Esophagus (tissue), 2 donors: Measurements from ENCODE around the gene P2RX6. TPM values are rescaled to one million over a fixed set of nuclear protein-coding genes. Genes with fewer than 3 reads are reported as not detected.

Experiments
- H3K27ac ChIP-seq, 2 donors: one replicate each; pipeline ENCODE4 v1.5.1; 2013; ENCODE audit warnings: low read depth in 2 of 2, mild to moderate bottlenecking in 2 of 2, inconsistent platforms in 1 of 2, low read length in 1 of 2, moderate library complexity in 1 of 2
- H3K27me3 ChIP-seq, 2 donors: one replicate each; pipeline ENCODE4 v1.6.1; 2013; ENCODE audit warnings: low read length in 2 of 2, control low read depth in 1 of 2, mild to moderate bottlenecking in 1 of 2; ENCODE audit not compliant: insufficient read depth in 2 of 2, control insufficient read depth in 1 of 2
- H3K36me3 ChIP-seq, 2 donors: one replicate each; pipeline ENCODE4 v1.6.1; 2013; ENCODE audit warnings: low read length in 1 of 2; ENCODE audit not compliant: control insufficient read depth in 2 of 2, insufficient read depth in 2 of 2
- H3K4me1 ChIP-seq, 2 donors: one replicate each; pipeline ENCODE4 v1.6.1; 2013; ENCODE audit warnings: low read length in 1 of 2; ENCODE audit not compliant: control insufficient read depth in 2 of 2, insufficient read depth in 2 of 2
- H3K4me3 ChIP-seq, 2 donors: one replicate each; pipeline ENCODE4 v1.5.1; 2013; ENCODE audit warnings: low read length in 2 of 2, mild to moderate bottlenecking in 2 of 2, low read depth in 1 of 2, moderate library complexity in 1 of 2
- H3K9me3 ChIP-seq, 2 donors: one replicate each; pipeline ENCODE4 v1.6.1; 2013; ENCODE audit warnings: mild to moderate bottlenecking in 2 of 2, low read depth in 1 of 2, low read length in 1 of 2, moderate library complexity in 1 of 2; ENCODE audit not compliant: control insufficient read depth in 2 of 2, insufficient read depth in 1 of 2
- WGBS, 2 donors: extraction: QIAGEN DNeasy Blood & Tissue Kit; methylation state at CpG; one replicate each; pipeline ENCODE4 v1.1.7; 2013; 5-methylcytosine and 5-hydroxymethylcytosine counted together
- polyA plus RNA-seq, 2 donors: library from polyadenylated mRNA; stranded (reverse); fragments of 200-250 nt; gene quantifications; one replicate each; pipeline ENCODE4 v1.2.3, GENCODE V29; 2013
- donor health status: healthy with polysubstance abuse.
- donor health status: Bipolar disorder and iron deficiency.

P2RX6 gene
- polyA plus RNA-seq, 2 donors, result 0.16 to 0.29 TPM

DNA sequence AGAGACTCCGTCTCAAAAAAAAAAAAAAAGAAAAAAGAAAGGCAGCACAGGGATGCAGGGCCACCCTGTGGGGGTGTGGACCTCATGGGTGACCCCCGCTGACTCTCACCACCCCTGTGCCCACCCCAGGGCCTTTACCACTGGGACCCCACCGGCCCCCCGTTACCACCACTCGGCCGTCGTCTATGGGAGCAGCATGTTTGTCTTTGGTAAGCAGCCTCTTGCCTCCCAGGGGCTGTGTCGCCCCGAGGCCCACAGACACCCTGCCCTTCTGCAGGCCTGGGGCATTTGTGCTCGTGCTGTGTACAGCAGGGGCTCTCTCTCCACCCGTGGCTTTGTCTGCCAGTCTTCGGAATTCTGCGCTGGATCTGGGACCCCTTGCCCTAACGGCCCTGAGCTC is 27.6 kb upstream of the P2RX6 start:
- no peaks in the 10 kb centered on the region for H3K27me3 ChIP-seq
- 87 to 91% methylated on average over 13 to 14 of the region's 14 CpGs for WGBS, 2 donors
- peaks cover 5 to 7% of the 10 kb centered on the region in 2 donors for H3K4me1 ChIP-seq
- H3K27ac ChIP-seq, result no peak overlapping the region
- peaks cover 7 to 41% of the 10 kb centered on the region in 2 donors for H3K36me3 ChIP-seq
- no peaks in the 10 kb centered on the region for H3K9me3 ChIP-seq
- no peak overlapping the region for H3K4me3 ChIP-seq

- H3K4me3 ChIP-seq, result no peak overlapping the region
- 89 to 91% methylated on average over 16 of the region's 16 CpGs for WGBS, 2 donors
Observed at GRCh38 chr22:20988573-20989322, 26.2 kb upstream of the P2RX6 start.

DNA sequence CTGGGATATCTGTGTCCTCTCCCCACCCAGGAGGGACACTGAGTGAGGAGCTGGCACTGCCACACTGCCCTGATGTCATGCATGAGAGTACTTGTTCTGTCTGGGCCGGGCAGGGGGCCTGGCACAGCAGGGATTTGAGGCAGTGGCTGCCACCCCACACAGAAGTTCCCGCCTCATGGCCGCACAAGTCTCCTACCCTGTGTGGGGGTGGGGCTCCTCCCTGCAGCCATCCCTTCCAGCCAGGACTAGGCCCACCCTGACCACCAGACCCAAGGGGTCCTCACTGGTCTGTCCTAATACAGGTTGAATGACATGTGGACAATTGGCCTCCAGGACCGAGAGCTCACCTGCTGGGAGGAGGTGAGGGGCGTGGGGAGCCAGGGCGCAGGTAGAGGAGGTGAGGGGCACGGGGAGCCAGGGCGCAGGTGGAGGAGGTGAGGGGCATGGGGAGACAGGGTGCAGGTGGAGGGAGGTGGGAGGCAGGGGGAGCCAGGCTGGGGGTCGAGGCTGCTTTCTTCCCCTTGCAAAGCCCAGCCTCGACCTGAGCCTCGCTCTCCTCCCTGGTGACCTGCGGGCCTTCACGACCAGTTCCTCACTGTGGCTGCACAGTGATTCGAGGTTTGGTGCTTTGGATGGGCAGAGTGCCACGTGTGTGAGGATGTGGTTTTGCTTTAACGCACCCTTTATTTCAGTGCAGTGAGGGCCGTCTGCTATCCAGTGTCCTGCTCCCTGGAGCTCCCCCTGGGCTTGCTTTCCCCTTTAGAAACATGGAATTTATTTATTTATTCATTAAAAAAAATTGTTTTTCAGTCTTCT is 25.4 kb upstream of the P2RX6 start:
- Histone ChIP-seq H3K4me3 (no peak overlapping the region), H3K9me3 (no peaks in the 10 kb centered on the region), H3K27ac (no peak overlapping the region), H3K36me3 (peaks cover 9 to 52% of the 10 kb centered on the region in 2 donors), H3K4me1 (no peaks in the 10 kb centered on the region), H3K27me3 (no peaks in the 10 kb centered on the region)
- 57 to 59% methylated on average over 14 to 17 of the region's 17 CpGs for WGBS, 2 donors

More at GRCh38 chr22:20988573-20989322, 26.2 kb upstream of the P2RX6 start:
- Histone ChIP-seq H3K36me3 (peaks cover 9 to 54% of the 10 kb centered on the region in 2 donors), H3K27me3 (no peaks in the 10 kb centered on the region), H3K4me1 (no peaks in the 10 kb centered on the region), H3K27ac (no peak overlapping the region), H3K9me3 (no peaks in the 10 kb centered on the region)

GRCh38 chr22:20990184-20991180 is 24.5 kb upstream of the P2RX6 start:
- H3K4me3 ChIP-seq, result no peak overlapping the region
- no peak overlapping the region for H3K27ac ChIP-seq
- WGBS, 2 donors, result 81 to 85% methylated on average over 21 of the region's 21 CpGs
- no peaks in the 10 kb centered on the region for H3K9me3 ChIP-seq
- H3K4me1 ChIP-seq, result no peaks in the 10 kb centered on the region
- H3K27me3 ChIP-seq, result no peaks in the 10 kb centered on the region
- H3K36me3 ChIP-seq, result peaks cover 10 to 50% of the 10 kb centered on the region in 2 donors

- Histone ChIP-seq H3K4me1 (no peaks in the 10 kb centered on the region), H3K9me3 (no peaks in the 10 kb centered on the region), H3K4me3 (no peak overlapping the region), H3K36me3 (peaks cover 6 to 44% of the 10 kb centered on the region in 2 donors), H3K27me3 (no peaks in the 10 kb centered on the region), H3K27ac (no peak overlapping the region)
- WGBS, 2 donors, result 91 to 95% methylated on average over 24 of the region's 24 CpGs
Observed at GRCh38 chr22:20991252-20992055, 23.5 kb upstream of the P2RX6 start.

- no peaks in the 10 kb centered on the region for H3K27me3 ChIP-seq
- H3K36me3 ChIP-seq, result peaks cover 6 to 50% of the 10 kb centered on the region in 2 donors
- 88 to 95% methylated on average over 7 of the region's 7 CpGs for WGBS, 2 donors
Observed at GRCh38 chr22:20992056-20992442, 22.9 kb upstream of the P2RX6 start.

GRCh38 chr22:20992456-20993303 is 22.3 kb upstream of the P2RX6 start:
- Histone ChIP-seq H3K27ac (no peak overlapping the region), H3K4me1 (no peaks in the 10 kb centered on the region), H3K27me3 (no peaks in the 10 kb centered on the region), H3K4me3 (no peak overlapping the region), H3K9me3 (no peaks in the 10 kb centered on the region), H3K36me3 (peaks cover 6 to 51% of the 10 kb centered on the region in 2 donors)
- 87 to 89% methylated on average over 21 of the region's 21 CpGs for WGBS, 2 donors

More at GRCh38 chr22:20992056-20992442, 22.9 kb upstream of the P2RX6 start:
- no peaks in the 10 kb centered on the region for H3K9me3 ChIP-seq
- H3K4me1 ChIP-seq, result no peaks in the 10 kb centered on the region
- H3K27ac ChIP-seq, result no peak overlapping the region
- H3K4me3 ChIP-seq, result no peak overlapping the region
